Renal pelvis (tissue), 4 donors: ENCODE results near the gene SMC4. TPM values are rescaled to one million over a fixed set of nuclear protein-coding genes. Genes with fewer than 3 reads are reported as not detected.

ENCODE experiments used
- DNase-seq: peaks from one replicate; pipeline ENCODE4 v3.0.0-alpha.2; 2013
- polyA plus RNA-seq, 3 donors: library from polyadenylated mRNA; unstranded; fragments of 120-200 nt; gene quantifications; one replicate each; pipeline ENCODE4 v1.2.1, GENCODE V29; 2013; ENCODE audit not compliant: insufficient read length in 3 of 3

The SMC4 gene
- polyA plus RNA-seq, 3 donors: 93.8 to 112 (median 96.8) TPM

DNA sequence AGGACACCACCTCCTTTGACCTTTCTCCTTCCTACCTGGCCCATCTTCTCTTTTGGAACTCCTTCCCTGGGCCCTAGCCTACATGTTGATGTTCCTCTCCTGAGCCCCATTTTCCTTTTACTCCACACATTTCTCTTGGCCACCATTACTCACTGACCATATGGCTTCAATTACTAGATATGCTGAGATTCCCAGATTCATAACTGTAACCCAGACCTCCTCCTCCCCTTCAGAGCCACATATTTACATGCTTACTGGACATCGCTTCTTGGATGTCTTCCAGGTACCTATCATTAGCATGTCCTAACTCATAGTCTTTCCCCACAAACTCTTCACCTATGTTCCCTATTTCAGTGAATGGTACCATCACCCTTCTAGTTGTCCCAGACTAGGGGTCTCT is 74.5 kb downstream of the SMC4 start:
- no peak for DNase-seq

DNA sequence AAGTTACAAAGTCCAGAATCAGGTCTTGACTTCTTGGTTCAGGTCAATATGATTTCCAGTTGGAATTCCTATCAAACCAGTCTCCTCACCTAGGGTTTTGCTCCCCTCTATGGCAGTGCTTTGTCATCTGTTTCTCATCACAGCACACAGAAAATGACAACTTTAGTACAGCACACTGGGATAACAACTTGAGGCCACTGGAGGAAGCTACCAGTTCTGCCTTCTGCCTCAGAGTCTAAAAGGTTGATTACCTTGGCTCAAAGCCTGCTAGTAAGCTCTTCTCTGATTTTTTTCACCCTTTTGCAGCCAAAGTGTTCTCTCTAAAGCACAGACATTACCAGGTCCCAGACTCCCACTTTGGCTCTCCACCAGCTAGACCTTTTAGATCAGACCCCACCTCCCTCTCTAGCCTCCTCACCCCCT is 75.0 kb downstream of the SMC4 start:
- no peak for DNase-seq

DNA sequence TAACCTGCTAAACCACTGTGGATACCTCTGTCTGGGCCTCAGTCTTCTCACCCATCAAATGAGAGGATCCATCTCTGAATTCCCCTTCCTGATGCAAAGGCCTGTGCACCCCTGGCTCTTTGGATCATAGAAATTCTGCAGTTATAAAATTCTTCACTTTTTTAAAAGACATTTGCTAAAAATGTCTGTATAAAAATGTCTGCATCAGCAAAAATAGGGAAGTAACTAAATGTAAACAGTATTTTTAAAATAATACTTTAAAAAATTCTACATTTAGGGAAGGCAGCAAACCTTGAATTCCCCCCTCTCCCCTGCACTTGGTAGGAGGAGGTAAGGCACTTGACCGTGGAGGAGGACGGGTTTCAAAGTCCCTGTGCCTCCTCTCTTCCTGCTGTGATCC is 75.7 kb downstream of the SMC4 start:
- DNase-seq: no peak

DNA sequence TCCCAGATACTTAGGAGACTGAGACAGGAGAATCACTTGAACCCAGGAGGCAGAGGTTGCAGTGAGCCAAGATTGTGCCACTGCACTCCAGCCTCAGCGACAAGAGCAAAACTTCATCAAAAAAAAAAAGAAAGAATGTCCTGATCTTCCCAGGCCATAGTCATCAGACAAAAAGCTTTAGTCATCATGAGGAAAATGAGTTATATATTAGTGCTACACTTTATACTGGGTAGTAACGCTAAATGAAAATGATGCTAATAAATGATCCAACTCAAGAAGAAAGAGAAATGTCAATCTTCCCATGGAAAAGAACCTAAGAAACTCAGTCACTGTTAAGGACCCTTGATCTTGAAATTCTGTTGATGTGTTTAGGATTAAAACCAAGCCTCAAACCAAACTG is 76.4 kb downstream of the SMC4 start:
- DNase-seq: no peak

DNA sequence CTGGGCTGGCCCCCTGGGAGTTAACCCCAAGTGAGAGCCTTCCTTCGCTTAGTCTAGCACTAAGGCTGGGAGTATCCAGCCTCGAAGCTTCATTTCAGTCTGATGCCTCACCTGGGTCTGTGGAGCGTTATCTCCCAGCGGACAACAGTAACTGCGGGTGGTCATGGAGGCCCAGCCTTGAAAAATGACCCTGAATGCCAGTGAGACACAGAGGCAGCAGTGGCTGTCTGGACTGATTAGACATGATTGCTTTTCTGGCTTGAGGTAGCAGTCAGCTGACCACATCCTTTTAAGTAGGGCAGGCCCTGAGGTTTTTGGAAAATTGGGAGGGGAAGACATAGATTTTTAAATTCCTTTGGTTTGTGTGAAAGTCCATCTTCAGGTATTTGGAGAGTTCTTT is 78.3 kb downstream of the SMC4 start:
- DNase-seq: no peak

DNA sequence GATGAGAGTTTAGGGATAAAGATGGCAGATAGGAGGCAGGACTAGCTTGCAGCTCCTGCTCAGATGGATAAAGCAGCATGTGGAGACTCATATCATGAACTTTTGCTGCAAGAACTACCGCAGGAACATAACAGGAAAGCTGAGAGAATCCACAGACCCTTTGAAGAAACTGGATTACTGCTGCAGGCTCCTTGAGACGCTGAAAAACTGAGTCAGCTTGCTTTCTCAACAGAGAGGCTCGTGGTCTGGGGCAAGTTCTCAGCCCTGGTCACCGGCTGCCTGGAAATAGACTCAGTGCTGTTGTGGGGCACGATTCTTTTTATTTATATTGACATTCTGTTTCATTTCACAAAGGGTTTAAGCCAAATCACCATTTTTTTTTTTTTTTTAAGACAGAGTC is 78.9 kb downstream of the SMC4 start:
- no peak for DNase-seq

DNA sequence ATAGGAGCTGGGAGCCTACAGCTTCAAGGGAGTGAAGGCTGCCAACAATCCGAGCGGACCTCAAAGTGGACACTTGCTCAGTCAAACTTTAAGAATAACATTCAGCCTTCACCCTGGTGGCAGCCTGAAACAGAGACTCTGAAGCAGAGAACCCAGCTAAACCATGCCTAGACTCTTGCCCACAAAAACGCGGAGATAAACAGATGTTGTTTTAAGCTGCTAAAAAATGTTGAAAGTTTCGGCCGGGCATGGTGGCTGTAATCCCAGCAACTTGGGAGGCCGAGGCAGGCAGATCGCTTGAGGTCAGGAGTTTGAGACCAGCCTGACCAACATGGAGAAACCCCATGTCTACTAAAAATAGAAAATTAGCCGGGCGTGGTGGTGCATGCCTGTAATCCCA is 79.9 kb downstream of the SMC4 start:
- no peak for DNase-seq

DNA sequence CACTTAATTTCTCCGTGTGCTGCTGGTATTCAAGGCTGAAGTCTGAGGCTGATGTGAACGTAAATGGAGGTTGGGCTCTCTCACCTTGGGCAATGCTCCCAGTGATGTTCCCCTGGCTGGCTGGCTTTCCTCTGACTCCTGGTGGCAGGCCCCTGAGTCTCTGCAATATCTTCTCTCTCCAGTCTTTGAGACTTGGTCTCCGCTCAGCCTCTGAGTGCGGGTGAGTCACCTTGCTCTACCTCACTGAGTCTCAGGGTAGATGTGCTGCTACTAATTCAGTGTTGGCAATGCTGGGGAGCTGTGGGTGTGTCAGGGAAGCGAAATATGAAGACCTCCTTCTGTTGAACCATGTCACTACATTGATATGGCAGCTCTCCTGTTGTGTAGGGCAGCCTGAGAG is 81.5 kb downstream of the SMC4 start:
- no peak for DNase-seq

DNA sequence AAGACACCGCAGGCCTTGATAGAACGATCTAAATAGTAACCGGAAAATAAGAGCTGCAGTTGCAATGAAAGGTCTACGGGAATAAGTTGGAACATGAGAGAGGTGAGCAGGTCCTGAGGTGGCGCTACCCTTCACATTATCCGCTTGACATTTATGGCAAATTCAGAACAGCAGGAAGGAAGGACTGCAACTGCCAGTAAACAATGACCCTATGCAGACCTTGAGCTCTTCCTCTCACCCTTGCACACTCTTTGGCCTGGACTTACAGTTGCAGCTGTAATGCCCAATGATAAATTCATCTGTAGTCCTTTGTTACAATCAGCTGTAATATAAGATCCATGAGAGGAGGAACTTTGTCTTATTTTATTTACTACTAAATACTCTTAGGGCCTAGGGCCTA is 82.4 kb downstream of the SMC4 start:
- no peak for DNase-seq

DNA sequence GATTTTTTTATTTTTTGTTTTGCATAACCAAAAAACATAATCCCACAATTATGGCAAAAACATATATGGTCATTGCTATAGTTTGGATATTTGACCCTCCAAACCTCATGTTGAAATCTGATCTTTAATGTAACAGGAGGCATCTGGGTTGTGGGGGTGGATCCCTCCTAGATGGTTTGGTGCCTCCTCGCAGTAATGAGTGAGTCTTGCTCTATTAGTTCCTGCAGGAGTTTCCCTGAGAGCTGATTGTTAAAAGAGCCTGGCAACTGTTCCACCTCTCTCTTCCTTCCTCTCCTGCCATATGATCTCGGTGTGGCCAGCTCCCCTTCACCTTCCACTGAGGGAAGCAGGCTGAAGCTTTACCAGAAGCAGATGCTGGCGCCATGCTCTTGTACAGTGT is 83.3 kb downstream of the SMC4 start:
- no peak for DNase-seq

Other genes with a start within 250 kb of the SMC4 start
- under 1 TPM; 0.22 to 0.35 (median 0.33) TPM for gene C3orf80, start 174.2 kb upstream of the SMC4 start, polyA plus RNA-seq
- gene IFT80, start 425 bp upstream of the SMC4 start, polyA plus RNA-seq: 10 to 100 TPM; 46.3 to 67.5 (median 66.8) TPM
- gene TRIM59, start 50.1 kb downstream of the SMC4 start, polyA plus RNA-seq: 10 to 100 TPM; 15.6 to 22.0 (median 19.1) TPM
- gene KPNA4, start 165.9 kb downstream of the SMC4 start, polyA plus RNA-seq: 10 to 100 TPM; 67.8 to 68.7 (median 68.7) TPM